ENCODE data around the gene AUTS2.

The AUTS2 gene

DNA sequence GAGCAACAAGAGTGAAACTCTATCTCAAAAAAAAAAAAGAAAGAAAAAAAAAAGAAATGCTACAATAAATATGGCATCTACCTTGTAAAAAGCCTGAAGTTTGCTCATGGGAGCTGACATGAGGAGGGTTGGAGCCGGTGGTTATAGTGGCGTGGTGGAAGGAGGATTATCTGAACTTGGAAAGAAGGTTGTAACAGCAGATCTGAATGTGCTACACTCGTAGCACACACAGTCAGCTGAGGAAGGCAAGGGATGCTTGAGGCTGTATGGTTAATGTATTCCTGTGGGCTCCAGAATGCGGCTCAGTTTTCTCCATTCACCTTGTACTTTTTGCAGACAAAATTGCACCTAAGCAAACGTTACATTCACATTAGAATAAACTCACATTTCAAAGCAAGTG, 1143.4 kb downstream of the AUTS2 start:
- no peaks in the 10 kb centered on the region for H3K9me3 ChIP-seq (ENCODE audit: control insufficient read depth in 2 of 2, low read length in 2 of 2)
- H3K9ac ChIP-seq (ENCODE audit: low read length in 2 of 2), result no peak overlapping the region
- no peaks in the 10 kb centered on the region for H3K36me3 ChIP-seq (ENCODE audit: control insufficient read depth in 2 of 2, insufficient read depth in 2 of 2, low read length in 2 of 2)
- peaks cover 11% of the 10 kb centered on the region for H3K4me1 ChIP-seq (ENCODE audit: control insufficient read depth, insufficient read depth, low read length)
- H3K27ac ChIP-seq (ENCODE audit: low read length), result no peak overlapping the region
- no peak overlapping the region for H3K4me3 ChIP-seq (ENCODE audit: low read length in 2 of 2)
- no peaks in the 10 kb centered on the region for H3K27me3 ChIP-seq (ENCODE audit: control insufficient read depth in 1 of 2, insufficient read depth in 2 of 2, low read length in 2 of 2)

DNA sequence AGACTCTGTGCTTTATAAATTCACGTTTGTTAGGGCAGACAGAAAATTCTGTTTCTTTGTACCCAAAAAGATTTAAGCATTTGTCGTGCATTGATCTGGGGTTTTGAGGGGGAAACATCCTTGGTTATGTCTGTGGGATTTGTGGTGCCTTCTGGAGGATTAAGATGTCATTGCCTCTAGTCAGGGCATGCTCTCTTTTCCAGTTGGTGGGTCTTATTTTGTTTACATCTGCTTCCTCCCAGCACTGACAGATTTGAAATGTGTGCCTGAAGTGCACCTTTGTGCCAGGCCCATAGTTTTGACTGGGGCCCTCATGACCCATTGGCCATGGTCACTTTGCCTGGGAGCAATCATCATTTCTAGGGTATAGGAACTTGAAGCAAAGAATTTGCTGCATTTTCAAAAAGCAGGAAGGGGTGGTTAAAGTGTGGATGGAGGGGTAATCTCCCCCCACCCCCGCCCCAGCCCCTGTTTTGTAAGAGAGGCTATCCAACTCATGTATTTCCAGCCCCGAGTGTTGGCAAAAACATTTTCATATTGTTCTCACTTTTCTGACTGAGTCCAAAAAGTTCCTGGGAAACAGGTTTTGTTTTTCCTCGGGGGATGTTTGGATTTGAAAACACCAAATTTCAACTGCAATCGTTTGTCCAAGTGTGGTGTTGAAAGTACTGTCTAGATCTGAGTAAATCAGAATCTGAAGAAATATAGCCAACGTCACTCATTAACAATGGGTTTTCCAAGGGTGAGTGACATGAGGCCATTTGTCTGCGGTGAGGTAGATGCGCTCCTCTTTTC, 1145.5 kb downstream of the AUTS2 start:
- no peaks in the 10 kb centered on the region for H3K9me3 ChIP-seq (ENCODE audit: control insufficient read depth in 2 of 2, low read length in 2 of 2)
- H3K4me3 ChIP-seq (ENCODE audit: low read length in 2 of 2), result no peak overlapping the region
- H3K27ac ChIP-seq (ENCODE audit: low read length), result no peak overlapping the region
- no peak overlapping the region for H3K9ac ChIP-seq (ENCODE audit: low read length in 2 of 2)
- H3K4me1 ChIP-seq (ENCODE audit: control insufficient read depth, insufficient read depth, low read length), result peaks cover 3% of the 10 kb centered on the region
- no peaks in the 10 kb centered on the region for H3K27me3 ChIP-seq (ENCODE audit: control insufficient read depth in 1 of 2, insufficient read depth in 2 of 2, low read length in 2 of 2)
- no peaks in the 10 kb centered on the region for H3K36me3 ChIP-seq (ENCODE audit: control insufficient read depth in 2 of 2, insufficient read depth in 2 of 2, low read length in 2 of 2)

DNA sequence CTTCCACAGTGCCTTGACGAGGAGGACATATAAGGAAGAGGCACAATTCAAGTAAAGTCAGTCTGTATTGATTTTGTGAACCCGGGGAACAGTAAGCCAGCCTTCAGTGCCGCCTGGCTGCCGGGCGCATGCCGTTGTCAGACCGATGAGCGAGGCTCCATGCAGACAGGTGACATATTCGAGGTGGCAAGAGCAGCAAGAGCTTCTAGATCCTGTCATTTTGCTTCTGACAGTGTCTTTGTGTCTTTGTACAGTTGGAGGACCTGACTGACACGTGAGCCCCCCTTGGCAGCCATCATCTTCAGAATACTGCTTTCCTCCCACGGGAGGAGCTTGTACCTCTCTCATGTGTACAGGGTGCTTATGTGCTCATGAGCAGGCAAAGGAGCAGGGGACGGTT, 1146.2 kb downstream of the AUTS2 start:
- Histone ChIP-seq H3K4me1 (ENCODE audit: control insufficient read depth, insufficient read depth, low read length) (peaks cover 3% of the 10 kb centered on the region), H3K36me3 (ENCODE audit: control insufficient read depth in 2 of 2, insufficient read depth in 2 of 2, low read length in 2 of 2) (no peaks in the 10 kb centered on the region), H3K9me3 (ENCODE audit: control insufficient read depth in 2 of 2, low read length in 2 of 2) (no peaks in the 10 kb centered on the region), H3K27me3 (ENCODE audit: control insufficient read depth in 1 of 2, insufficient read depth in 2 of 2, low read length in 2 of 2) (no peaks in the 10 kb centered on the region), H3K9ac (ENCODE audit: low read length in 2 of 2) (no peak overlapping the region), H3K4me3 (ENCODE audit: low read length in 2 of 2) (no peak overlapping the region), H3K27ac (ENCODE audit: low read length) (no peak overlapping the region)

DNA sequence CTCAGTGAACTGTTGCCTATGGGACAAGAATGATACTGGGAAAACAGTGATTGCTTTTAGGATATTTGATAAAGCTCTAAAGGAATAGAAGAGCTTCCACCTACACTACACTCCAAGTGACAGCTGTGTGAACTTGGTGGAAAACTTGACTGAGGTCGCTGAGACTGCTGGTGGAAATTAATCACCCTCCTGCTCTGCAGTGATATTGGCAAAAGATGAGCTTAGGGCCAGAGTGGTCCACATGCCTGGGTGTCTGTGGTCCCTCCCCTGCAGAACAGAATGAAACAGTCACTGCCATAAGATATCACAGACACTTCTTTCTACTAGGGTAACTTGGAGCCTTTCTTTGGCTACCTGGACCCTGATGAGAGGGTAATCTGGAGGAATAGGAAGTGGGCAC, 1151.6 kb downstream of the AUTS2 start:
- Histone ChIP-seq H3K27ac (ENCODE audit: low read length) (no peak overlapping the region), H3K4me1 (ENCODE audit: control insufficient read depth, insufficient read depth, low read length) (peaks cover 7% of the 10 kb centered on the region), H3K36me3 (ENCODE audit: control insufficient read depth in 2 of 2, insufficient read depth in 2 of 2, low read length in 2 of 2) (no peaks in the 10 kb centered on the region), H3K4me3 (ENCODE audit: low read length in 2 of 2) (no peak overlapping the region), H3K9ac (ENCODE audit: low read length in 2 of 2) (no peak overlapping the region), H3K9me3 (ENCODE audit: control insufficient read depth in 2 of 2, low read length in 2 of 2) (no peaks in the 10 kb centered on the region), H3K27me3 (ENCODE audit: control insufficient read depth in 1 of 2, insufficient read depth in 2 of 2, low read length in 2 of 2) (no peaks in the 10 kb centered on the region)

DNA sequence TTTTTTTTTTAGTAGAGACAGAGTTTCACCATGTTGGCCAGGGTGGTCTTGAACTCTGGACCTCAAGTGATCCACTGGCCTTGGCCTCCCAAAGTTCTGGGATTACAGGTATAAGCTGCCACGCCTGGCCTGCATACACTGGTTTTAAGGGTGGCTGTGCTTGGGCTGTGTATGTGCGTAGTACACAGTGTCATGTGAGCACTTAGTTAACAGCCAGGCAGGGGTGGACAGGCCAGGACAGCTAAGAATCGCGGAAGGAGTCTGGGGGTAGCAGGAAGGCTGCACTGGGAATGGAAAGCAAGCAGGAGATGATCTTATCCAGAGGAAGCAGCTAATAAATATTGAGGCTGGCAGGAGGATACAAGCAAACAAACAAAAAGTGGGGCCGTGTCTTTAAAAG, 1153.6 kb downstream of the AUTS2 start:
- no peaks in the 10 kb centered on the region for H3K9me3 ChIP-seq (ENCODE audit: control insufficient read depth in 2 of 2, low read length in 2 of 2)
- no peak overlapping the region for H3K9ac ChIP-seq (ENCODE audit: low read length in 2 of 2)
- no peaks in the 10 kb centered on the region for H3K27me3 ChIP-seq (ENCODE audit: control insufficient read depth in 1 of 2, insufficient read depth in 2 of 2, low read length in 2 of 2)
- no peaks in the 10 kb centered on the region for H3K36me3 ChIP-seq (ENCODE audit: control insufficient read depth in 2 of 2, insufficient read depth in 2 of 2, low read length in 2 of 2)
- no peak overlapping the region for H3K27ac ChIP-seq (ENCODE audit: low read length)
- no peak overlapping the region for H3K4me3 ChIP-seq (ENCODE audit: low read length in 2 of 2)
- H3K4me1 ChIP-seq (ENCODE audit: control insufficient read depth, insufficient read depth, low read length), result peaks cover 7% of the 10 kb centered on the region

DNA sequence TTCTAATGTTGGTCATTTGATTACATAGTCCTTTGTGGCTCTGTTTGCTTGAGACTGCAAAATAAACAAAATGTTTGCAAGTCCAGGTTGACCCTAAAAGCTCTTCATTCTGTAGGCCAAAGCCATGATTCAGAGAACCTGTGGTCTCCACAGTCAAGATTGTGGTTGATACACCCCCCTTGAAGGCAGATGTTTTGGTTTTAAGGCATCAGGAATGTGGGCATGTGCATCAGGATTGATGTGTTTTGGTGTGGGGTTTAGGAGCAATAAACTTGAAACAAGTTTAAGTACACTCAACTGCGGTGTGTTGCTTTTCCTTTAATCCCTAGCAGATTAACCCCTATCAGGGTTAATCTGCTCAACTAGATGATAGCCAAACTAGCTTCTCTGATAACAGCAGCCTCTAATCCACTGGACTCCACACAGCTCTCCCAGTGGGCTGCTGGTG, 1154.5 kb downstream of the AUTS2 start:
- Histone ChIP-seq H3K36me3 (ENCODE audit: control insufficient read depth in 2 of 2, insufficient read depth in 2 of 2, low read length in 2 of 2) (no peaks in the 10 kb centered on the region), H3K27ac (ENCODE audit: low read length) (no peak overlapping the region)

DNA sequence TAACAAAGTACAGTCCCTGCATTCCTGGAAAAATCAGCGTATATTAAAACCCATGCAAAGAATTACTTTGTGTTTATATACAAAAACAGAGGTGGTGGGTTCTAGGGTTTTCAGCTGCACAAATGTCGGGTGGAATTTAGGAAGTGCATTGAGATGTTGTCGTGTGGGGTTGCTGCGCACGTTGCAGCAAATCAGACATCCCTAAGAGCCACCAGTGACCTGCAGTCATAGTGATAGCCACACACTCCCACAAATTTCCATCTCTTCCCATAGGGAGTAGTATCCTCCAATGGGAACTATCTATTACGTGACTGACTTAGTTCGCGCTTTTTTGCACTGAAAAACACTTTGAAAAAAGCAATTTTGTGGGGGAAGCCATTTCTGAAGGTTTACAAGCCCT, 1158.5 kb downstream of the AUTS2 start:
- H3K9me3 ChIP-seq (ENCODE audit: control insufficient read depth in 2 of 2, low read length in 2 of 2), result no peaks in the 10 kb centered on the region
- no peak overlapping the region for H3K4me3 ChIP-seq (ENCODE audit: low read length in 2 of 2)
- no peaks in the 10 kb centered on the region for H3K36me3 ChIP-seq (ENCODE audit: control insufficient read depth in 2 of 2, insufficient read depth in 2 of 2, low read length in 2 of 2)
- no peaks in the 10 kb centered on the region for H3K27me3 ChIP-seq (ENCODE audit: control insufficient read depth in 1 of 2, insufficient read depth in 2 of 2, low read length in 2 of 2)
- H3K4me1 ChIP-seq (ENCODE audit: control insufficient read depth, insufficient read depth, low read length), result peaks cover 7% of the 10 kb centered on the region
- H3K9ac ChIP-seq (ENCODE audit: low read length in 2 of 2), result no peak overlapping the region
- no peak overlapping the region for H3K27ac ChIP-seq (ENCODE audit: low read length)

More for the DNA sequence above, 1154.5 kb downstream of the AUTS2 start:
- Histone ChIP-seq H3K27me3 (ENCODE audit: control insufficient read depth in 1 of 2, insufficient read depth in 2 of 2, low read length in 2 of 2) (no peaks in the 10 kb centered on the region), H3K4me1 (ENCODE audit: control insufficient read depth, insufficient read depth, low read length) (peaks cover 7% of the 10 kb centered on the region), H3K9me3 (ENCODE audit: control insufficient read depth in 2 of 2, low read length in 2 of 2) (no peaks in the 10 kb centered on the region), H3K4me3 (ENCODE audit: low read length in 2 of 2) (no peak overlapping the region), H3K9ac (ENCODE audit: low read length in 2 of 2) (no peak overlapping the region)

DNA sequence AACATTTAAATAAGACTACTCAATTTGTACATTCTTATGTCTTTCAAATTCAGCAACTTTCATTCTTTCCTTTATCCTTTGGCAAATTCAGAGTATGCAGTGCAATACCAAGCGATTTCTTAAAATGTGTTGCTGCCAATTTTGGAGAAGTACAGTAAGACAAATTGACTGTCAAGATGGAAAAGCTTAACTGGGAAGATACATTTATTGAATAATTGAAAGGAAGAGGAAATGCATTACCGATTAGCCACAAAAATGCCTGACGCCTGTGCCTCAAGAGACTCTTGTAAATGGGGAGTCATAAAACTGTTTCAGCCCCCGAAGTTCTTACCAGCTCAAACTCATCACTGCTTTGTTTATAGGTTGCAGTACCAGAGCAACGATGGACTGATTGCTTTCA, 1160.4 kb downstream of the AUTS2 start:
- Histone ChIP-seq H3K9me3 (ENCODE audit: control insufficient read depth in 2 of 2, low read length in 2 of 2) (no peaks in the 10 kb centered on the region), H3K36me3 (ENCODE audit: control insufficient read depth in 2 of 2, insufficient read depth in 2 of 2, low read length in 2 of 2) (no peaks in the 10 kb centered on the region), H3K4me1 (ENCODE audit: control insufficient read depth, insufficient read depth, low read length) (peaks cover 3% of the 10 kb centered on the region), H3K4me3 (ENCODE audit: low read length in 2 of 2) (no peak overlapping the region), H3K9ac (ENCODE audit: low read length in 2 of 2) (no peak overlapping the region), H3K27me3 (ENCODE audit: control insufficient read depth in 1 of 2, insufficient read depth in 2 of 2, low read length in 2 of 2) (no peaks in the 10 kb centered on the region), H3K27ac (ENCODE audit: low read length) (no peak overlapping the region)

DNA sequence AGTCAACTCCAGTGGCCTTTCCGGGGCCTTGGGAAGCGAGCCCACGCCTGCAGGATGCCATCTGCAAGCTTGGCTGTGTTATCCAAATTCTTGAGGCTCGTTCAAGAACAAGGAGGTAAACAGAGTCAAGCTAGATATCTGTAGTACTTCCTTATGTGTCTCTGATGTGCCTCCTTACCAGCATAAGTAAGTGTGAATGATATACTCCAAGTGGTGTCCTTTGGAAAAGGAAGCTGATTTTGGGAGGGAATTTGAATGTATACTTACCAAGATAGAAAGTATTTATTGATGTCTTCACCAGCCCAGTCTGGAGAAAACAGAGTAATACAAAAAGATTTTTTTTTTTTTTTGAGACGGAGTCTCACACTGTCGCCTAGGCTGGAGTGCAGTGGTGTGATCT, 1161.4 kb downstream of the AUTS2 start:
- Histone ChIP-seq H3K27ac (ENCODE audit: low read length) (no peak overlapping the region), H3K9me3 (ENCODE audit: control insufficient read depth in 2 of 2, low read length in 2 of 2) (no peaks in the 10 kb centered on the region), H3K4me1 (ENCODE audit: control insufficient read depth, insufficient read depth, low read length) (peaks cover 3% of the 10 kb centered on the region), H3K9ac (ENCODE audit: low read length in 2 of 2) (no peak overlapping the region), H3K36me3 (ENCODE audit: control insufficient read depth in 2 of 2, insufficient read depth in 2 of 2, low read length in 2 of 2) (no peaks in the 10 kb centered on the region), H3K4me3 (ENCODE audit: low read length in 2 of 2) (no peak overlapping the region), H3K27me3 (ENCODE audit: control insufficient read depth in 1 of 2, insufficient read depth in 2 of 2, low read length in 2 of 2) (no peaks in the 10 kb centered on the region)

DNA sequence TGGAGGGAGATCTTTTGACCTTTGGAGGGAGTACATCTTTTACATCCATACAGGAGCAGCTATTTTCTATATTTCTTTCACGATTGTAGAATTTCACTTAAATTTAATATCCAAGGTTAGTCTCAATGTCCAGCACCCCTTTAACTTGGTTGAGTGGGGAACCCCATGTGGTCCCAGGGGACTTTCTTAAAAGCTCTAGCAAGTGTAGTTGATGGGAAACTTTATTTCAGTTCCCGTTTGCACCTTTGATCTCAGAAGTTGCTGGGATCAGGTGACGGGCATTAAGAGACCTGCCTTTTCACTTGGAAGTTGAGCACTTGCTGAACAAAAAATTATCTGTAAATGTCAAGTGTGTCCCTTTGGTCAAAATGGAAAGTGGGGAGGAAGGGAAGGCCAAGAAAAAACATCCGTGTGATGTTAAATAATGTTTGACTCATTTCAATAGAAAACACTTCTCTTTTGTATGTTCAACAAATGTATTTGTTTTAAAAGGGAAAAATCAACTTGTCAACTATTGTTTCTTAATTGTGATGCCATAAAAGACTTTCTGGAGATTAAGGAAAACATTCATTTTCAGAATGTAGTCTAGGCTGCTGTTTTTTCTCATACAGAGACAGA, 1163.5 kb downstream of the AUTS2 start:
- Histone ChIP-seq H3K9me3 (ENCODE audit: control insufficient read depth in 2 of 2, low read length in 2 of 2) (no peaks in the 10 kb centered on the region), H3K9ac (ENCODE audit: low read length in 2 of 2) (no peak overlapping the region), H3K36me3 (ENCODE audit: control insufficient read depth in 2 of 2, insufficient read depth in 2 of 2, low read length in 2 of 2) (peaks cover 6 to 13% of the 10 kb centered on the region in 2 donors), H3K27ac (ENCODE audit: low read length) (no peak overlapping the region), H3K4me3 (ENCODE audit: low read length in 2 of 2) (no peak overlapping the region), H3K27me3 (ENCODE audit: control insufficient read depth in 1 of 2, insufficient read depth in 2 of 2, low read length in 2 of 2) (no peaks in the 10 kb centered on the region), H3K4me1 (ENCODE audit: control insufficient read depth, insufficient read depth, low read length) (peaks cover 3% of the 10 kb centered on the region)

DNA sequence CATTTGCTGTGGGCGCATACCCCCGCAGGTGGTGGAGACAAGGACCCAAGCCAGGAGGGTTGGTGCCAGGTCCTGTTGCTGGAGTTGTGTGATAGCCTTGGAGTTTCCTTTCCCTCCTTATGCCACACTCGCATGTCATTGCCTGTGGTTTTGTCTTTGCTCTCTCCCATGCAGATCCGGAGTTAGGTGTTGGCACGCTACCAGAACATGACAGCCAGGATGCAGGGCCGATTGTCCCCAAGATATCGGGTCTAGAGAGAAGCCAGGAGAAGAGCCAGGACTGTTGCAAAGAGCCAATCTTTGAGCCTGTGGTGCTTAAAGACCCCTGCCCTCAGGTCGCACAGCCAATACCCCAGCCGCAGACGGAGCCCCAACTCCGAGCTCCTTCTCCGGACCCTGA, 1164.4 kb downstream of the AUTS2 start:
- no peak overlapping the region for H3K9ac ChIP-seq (ENCODE audit: low read length in 2 of 2)
- no peak overlapping the region for H3K4me3 ChIP-seq (ENCODE audit: low read length in 2 of 2)
- H3K4me1 ChIP-seq (ENCODE audit: control insufficient read depth, insufficient read depth, low read length), result peaks cover 3% of the 10 kb centered on the region
- H3K36me3 ChIP-seq (ENCODE audit: control insufficient read depth in 2 of 2, insufficient read depth in 2 of 2, low read length in 2 of 2), result peaks cover 6 to 18% of the 10 kb centered on the region in 2 donors
- H3K9me3 ChIP-seq (ENCODE audit: control insufficient read depth in 2 of 2, low read length in 2 of 2), result no peaks in the 10 kb centered on the region
- H3K27ac ChIP-seq (ENCODE audit: low read length), result no peak overlapping the region
- H3K27me3 ChIP-seq (ENCODE audit: control insufficient read depth in 1 of 2, insufficient read depth in 2 of 2, low read length in 2 of 2), result no peaks in the 10 kb centered on the region
